Astrocyte of the cerebellum (primary cell): Measurements from ENCODE around the gene KCNK5.

Source experiments
- DNase-seq: peaks from one replicate; pipeline ENCODE4 v3.0.0-alpha.2; 2011; ENCODE audit warnings: low read depth
- H3K4me3 ChIP-seq: 2 replicates; pipeline ENCODE4 v1.5.1; 2011; ENCODE audit warnings: mild to moderate bottlenecking, low read depth, low read length, moderate library complexity
- in situ Hi-C: cut with HindIII; loops from 2 replicates; pipeline ENCODE4 v1.10.0; 2017; ENCODE audit warnings: low sequenced_read_pairs
- TF ChIP-seq, protein P1 (sequence below): IDR thresholded peaks from 2 replicates; pipeline ENCODE4 v1.5.1; 2012; ENCODE audit warnings: low read length, low read depth, moderate library complexity, mild to moderate bottlenecking; ENCODE audit errors: missing control alignments

KCNK5 gene

DNA sequence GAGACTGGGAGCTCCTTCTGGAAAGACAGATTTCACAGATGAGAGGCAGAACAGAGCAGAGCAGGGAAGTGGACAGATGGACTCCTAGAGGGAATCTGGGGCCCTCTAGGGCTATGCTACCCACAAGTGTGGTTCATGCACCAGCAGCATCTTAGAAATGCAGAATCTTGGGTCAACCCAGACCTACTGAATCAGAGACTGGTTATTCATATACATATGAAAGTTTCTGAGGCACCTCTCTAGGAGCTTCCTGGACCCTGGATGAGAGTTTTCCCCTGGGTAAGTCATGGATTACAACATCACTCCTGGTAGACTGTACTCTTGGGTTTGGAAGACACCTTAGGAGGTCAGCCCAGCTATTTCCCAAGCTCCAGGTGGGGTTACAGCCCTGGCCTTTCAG lies 58.9 kb downstream of the KCNK5 start:
- no peak overlapping the region for H3K4me3 ChIP-seq
- in situ Hi-C loops: no loop called here
- DNase-seq: no peak
- TF ChIP-seq, protein P1, sequence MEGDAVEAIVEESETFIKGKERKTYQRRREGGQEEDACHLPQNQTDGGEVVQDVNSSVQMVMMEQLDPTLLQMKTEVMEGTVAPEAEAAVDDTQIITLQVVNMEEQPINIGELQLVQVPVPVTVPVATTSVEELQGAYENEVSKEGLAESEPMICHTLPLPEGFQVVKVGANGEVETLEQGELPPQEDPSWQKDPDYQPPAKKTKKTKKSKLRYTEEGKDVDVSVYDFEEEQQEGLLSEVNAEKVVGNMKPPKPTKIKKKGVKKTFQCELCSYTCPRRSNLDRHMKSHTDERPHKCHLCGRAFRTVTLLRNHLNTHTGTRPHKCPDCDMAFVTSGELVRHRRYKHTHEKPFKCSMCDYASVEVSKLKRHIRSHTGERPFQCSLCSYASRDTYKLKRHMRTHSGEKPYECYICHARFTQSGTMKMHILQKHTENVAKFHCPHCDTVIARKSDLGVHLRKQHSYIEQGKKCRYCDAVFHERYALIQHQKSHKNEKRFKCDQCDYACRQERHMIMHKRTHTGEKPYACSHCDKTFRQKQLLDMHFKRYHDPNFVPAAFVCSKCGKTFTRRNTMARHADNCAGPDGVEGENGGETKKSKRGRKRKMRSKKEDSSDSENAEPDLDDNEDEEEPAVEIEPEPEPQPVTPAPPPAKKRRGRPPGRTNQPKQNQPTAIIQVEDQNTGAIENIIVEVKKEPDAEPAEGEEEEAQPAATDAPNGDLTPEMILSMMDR: no peak

DNA sequence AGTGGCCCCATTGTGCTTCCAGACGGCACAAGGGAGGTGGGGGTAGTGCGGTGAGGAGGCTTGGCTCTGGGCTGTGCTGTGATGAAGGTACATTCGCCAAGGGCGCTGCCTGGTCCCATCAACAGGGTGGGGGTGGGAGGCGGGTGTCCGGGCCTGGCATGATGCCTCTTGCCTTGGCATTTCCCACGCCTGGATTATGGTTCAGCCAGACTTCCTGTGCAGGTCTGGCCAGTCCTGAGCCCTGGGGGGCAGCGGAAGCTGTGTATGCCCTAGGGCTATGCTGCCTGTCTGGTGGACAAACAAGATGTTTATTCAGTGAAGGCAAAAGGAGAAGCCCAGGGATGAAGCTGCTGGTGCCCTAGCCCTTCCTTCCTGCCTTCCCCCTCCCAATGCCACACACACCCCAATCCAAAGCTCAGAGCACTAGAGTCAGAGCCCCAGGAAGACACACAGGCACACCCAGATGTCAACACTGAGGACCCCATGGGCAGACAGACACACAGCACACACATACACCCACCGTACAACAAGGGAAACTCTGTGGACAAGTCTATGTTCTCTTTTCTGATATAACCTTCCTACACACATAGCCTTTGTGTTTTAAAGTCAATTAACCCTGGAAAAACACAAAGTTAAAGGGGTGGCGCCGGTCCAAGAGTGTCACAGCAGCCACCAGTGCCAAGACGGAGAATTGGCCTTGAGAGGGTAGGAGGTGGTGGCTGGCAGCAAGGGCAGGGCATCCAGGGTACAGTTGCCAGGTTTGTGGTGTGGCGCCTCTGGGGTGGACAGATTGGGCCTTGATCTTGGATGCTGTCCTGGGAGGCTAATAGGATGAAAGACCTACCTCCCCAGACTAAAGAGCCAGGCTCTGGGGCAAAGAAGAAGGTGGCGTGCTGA lies 59.6 kb downstream of the KCNK5 start:
- no peak for DNase-seq
- in situ Hi-C loops: no loop called here
- TF ChIP-seq, protein P1: no peak
- H3K4me3 ChIP-seq: no peak overlapping the region

DNA sequence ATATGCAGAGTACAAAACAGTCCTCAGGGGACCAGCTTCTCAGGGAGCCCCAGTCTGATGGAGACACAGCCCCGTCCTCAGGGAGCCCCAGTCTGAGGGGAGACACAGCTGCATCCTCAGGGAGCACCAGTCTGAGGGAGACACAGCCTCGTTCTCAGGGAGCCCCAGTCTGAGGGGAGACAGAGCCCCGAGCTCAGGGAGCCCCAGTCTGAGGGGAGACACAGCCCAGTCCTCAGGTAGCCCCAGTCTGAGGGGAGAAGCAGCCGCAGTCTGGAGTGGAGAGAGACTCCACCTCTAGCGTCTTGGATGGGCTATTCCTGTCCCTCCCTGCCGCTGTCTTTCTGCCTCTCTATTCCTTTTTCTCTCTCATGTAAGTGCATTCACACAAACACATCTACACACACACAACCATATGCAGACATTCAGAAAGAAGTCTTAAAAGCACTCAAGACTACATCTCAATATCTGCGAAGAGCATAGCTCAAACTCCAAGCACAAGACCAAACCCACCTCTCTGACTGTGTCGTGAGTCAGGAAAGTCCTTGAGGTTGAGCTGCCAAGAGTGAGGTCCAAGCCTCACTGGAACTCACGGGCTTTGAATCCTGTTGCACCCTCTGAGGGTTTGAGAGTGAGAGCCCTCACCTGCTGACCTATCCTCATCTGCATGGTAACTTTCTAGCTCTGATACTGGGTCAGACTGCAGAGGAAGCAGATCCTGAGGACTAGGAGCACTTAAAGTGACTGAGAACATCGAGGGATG lies 61.2 kb downstream of the KCNK5 start:
- no peak for DNase-seq
- H3K4me3 ChIP-seq: no peak overlapping the region
- TF ChIP-seq, protein P1: no peak
- in situ Hi-C loops: no loop called here

DNA sequence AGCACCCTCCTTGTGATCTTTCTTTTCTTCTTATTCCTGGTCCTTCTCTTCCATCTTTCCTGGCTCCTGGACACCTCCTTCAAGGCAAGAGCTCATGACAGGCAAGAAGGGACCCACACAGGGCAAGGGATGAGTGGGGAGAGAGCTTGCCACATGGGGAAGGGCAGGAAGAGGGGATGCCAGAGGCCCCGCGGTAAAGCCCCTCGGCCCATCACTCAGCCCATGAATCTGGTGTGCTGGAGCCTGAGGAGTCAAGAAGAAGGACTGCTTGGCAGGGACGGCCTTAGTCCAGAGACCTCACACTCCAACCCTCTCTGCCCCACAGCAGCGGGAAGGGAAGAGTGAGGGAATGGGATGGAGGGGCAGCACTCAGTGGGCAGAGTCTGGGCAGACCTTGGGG lies 62.0 kb downstream of the KCNK5 start:
- in situ Hi-C loops: no loop called here
- no peak overlapping the region for H3K4me3 ChIP-seq
- TF ChIP-seq, protein P1: no peak
- DNase-seq: no peak

DNA sequence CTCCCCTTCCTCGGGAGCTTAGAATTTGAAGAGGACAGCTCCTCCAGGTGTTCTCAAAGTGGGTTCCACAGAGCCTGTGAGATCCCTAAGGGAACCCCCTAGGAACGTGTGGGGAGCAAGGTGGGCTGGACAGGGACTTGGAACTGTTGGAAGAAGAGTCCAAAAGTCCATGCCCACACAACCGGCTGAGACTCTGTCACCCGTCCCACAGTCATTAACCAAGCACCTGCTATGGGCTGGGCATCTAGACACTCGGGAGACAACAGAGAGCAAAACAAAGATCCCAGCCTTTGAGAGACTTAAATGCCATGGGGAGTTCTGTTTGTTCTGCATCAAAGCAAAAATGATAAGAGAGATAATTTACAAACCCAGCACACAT lies 62.4 kb downstream of the KCNK5 start:
- no peak for DNase-seq
- in situ Hi-C loops: no loop called here
- H3K4me3 ChIP-seq: no peak overlapping the region
- TF ChIP-seq, protein P1: no peak

DNA sequence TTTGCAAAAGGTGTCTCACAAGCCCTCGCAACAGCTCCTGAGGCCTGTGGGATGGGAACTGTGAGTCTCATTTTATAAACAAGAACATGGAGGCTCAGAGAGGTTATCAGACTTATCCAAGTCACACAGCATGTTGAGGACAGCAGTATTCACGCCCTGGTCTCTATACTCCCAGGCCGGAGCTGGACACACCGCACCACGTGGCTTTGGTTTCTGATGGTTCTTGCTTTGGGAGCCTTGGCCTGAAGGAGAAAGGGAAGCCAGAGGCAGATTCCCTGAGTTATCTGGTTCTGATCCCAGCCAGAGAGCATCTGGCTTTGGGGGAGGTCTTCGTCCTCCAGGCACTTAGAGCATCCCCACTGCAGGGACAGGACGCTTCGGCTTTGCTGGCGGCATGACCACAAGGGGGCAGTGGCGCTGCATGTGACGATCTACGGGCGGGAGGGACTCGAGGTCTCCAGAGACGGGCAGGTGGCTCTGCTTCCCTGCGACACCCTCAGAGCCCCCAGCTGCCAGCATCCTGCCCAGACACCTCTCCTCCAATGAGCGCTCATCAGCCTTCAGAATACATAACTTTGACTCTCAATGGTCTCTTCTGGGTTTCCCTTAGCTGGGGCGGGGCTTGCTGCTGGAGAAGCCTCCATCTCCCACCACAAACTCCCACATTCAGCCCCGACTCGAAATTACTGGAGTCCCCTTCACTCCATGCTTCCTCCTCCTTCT lies 62.9 kb downstream of the KCNK5 start:
- in situ Hi-C loops: no loop called here
- no peak overlapping the region for H3K4me3 ChIP-seq
- TF ChIP-seq, protein P1: peak; percentile 67
- no peak for DNase-seq
